Endodermal cell (in vitro differentiated cells): ENCODE results near the gene RAB11FIP5. TPM values are rescaled to one million over a fixed set of nuclear protein-coding genes. Genes with fewer than 3 reads are reported as not detected.

Experiments
- DNase-seq: peaks from one replicate; pipeline ENCODE4 v3.0.0-alpha.2; 2017
- H3K27ac ChIP-seq: 2 replicates; pipeline ENCODE4 v1.5.1; 2013; ENCODE audit warnings: mild to moderate bottlenecking, low read depth, low read length, moderate library complexity
- H3K27me3 ChIP-seq: 2 replicates; pipeline ENCODE4 v1.6.1; 2013; ENCODE audit warnings: mild to moderate bottlenecking, low read length, moderate library complexity; ENCODE audit not compliant: insufficient read depth, control insufficient read depth, poor library complexity, severe bottlenecking
- H3K36me3 ChIP-seq: 2 replicates; pipeline ENCODE4 v1.7.0; 2013; ENCODE audit warnings: mild to moderate bottlenecking, low read length, moderate library complexity; ENCODE audit not compliant: control insufficient read depth, insufficient read depth
- H3K4me1 ChIP-seq: one replicate; pipeline ENCODE4 v1.7.0; 2013; ENCODE audit warnings: low read length; ENCODE audit not compliant: control insufficient read depth, insufficient read depth
- H3K4me3 ChIP-seq: 2 replicates; pipeline ENCODE4 v1.5.1; 2013; ENCODE audit warnings: mild to moderate bottlenecking, low read length, moderate library complexity
- H3K9ac ChIP-seq: 2 replicates; pipeline ENCODE4 v1.6.1; 2013; ENCODE audit warnings: mild to moderate bottlenecking, low read length, moderate library complexity; ENCODE audit not compliant: poor library complexity, severe bottlenecking; ENCODE audit errors: extremely low read depth
- H3K9me3 ChIP-seq: 2 replicates; pipeline ENCODE4 v1.6.1; 2013; ENCODE audit warnings: mild to moderate bottlenecking, low read length, moderate library complexity; ENCODE audit not compliant: control insufficient read depth
- H3K27ac Mint-ChIP-seq: 2 replicates; pipeline ENCODE4 v1.8.0; 2020; ENCODE audit warnings: mixed read lengths
- H3K27me3 Mint-ChIP-seq: 2 replicates; pipeline ENCODE4 v1.8.0; 2021; ENCODE audit warnings: mild to moderate bottlenecking, mixed read lengths; ENCODE audit not compliant: insufficient read depth
- H3K36me3 Mint-ChIP-seq: 2 replicates; pipeline ENCODE4 v1.8.0; 2020; ENCODE audit warnings: low read depth, mixed read lengths
- H3K4me1 Mint-ChIP-seq: 2 replicates; pipeline ENCODE4 v1.8.0; 2020; ENCODE audit warnings: mixed read lengths
- H3K4me3 Mint-ChIP-seq: 2 replicates; pipeline ENCODE4 v1.8.0; 2020; ENCODE audit warnings: mild to moderate bottlenecking, moderate library complexity, mixed read lengths
- H3K9me3 Mint-ChIP-seq: 2 replicates; pipeline ENCODE4 v1.8.0; 2020; ENCODE audit warnings: mild to moderate bottlenecking, mixed read lengths
- WGBS, 2 experiments: methylation state at CpG; one replicate each; pipeline versions ENCODE4 v1.1.5 to v1.1.7; 2013; ENCODE audit warnings: missing lambda C conversion rate in 2 of 2, mixed read lengths in 1 of 2; ENCODE audit not compliant: insufficient coverage in 1 of 2, insufficient read length in 1 of 2; 5-methylcytosine and 5-hydroxymethylcytosine counted together
- total RNA-seq, 2 donors: library from RNA; stranded (reverse); fragmentation: NEBNext Ultra II Directional in 1 of 2; extraction: Animal tissue kit (Norgen Biotek cat#: 25700) in 1 of 2; gene quantifications; 2 replicates in 1 of 2; 3 replicates in 1 of 2; pipeline ENCODE4 v1.2.1, GENCODE V29; 2021
- TF ChIP-seq, protein P1 (sequence below): fragments of 200-600 bp; sonication (generic); conservative IDR thresholded peaks from 2 replicates; pipeline ENCODE4 v1.5.0; 2021; ENCODE audit warnings: antibody characterized with exemption, mild to moderate bottlenecking

The RAB11FIP5 gene
- total RNA-seq, 2 donors from 2014 or later, result 12.1 to 17.3 TPM

DNA sequence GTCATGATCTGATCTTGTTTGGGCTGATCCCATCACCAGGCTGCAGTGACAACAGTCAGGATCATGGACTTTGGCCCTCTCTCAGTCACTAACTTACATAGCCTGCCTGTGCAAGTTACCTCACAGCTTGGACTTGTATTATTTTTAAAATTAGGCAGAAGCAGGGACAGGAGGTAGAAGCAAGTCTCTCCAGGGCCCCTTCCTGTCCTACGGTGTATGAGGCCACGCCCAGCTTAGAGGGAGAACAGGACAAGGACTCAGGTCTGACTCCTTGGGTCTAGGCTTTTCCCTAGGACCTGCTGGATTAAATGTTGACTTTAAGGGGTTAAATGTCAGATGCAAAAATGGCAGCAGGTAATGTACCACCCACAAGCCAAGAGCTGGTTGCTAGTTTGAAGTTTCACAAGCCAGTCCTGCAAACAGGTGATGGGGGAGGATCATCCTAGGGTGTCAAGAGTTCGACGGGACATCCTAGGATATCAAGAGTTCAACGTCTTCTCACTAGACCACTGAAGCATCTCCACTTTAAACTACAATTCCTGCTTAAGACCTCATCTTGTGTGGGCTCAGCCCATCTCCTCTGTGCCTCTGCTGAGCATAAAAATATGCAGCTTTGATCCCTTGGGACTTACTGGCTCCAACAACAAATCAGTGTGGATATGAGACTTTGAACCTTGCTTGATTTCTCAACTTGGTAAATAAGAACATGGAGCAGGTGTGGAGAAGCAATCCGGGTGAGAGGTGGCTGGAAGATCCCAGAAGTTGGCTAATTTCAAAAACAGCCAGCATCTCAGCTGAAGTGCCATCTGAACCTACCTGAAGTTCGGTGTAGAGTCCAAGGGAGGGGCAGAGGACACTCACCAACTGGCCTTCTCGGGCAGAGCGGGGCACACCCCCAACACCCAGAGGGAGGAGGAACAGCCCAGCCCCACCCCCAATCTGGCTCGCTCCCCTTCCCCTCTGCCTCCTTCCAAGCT, 80.7 kb downstream of the RAB11FIP5 start:
- peaks cover 8% of the 10 kb centered on the region for H3K36me3 ChIP-seq
- WGBS, 2 experiments, result 90 to 97% methylated on average over 5 to 10 of the region's 10 CpGs
- no peaks in the 10 kb centered on the region for H3K9me3 ChIP-seq
- H3K27me3 Mint-ChIP-seq, result no peaks in the 10 kb centered on the region
- no peak overlapping the region for H3K27ac ChIP-seq
- TF ChIP-seq, protein P1, sequence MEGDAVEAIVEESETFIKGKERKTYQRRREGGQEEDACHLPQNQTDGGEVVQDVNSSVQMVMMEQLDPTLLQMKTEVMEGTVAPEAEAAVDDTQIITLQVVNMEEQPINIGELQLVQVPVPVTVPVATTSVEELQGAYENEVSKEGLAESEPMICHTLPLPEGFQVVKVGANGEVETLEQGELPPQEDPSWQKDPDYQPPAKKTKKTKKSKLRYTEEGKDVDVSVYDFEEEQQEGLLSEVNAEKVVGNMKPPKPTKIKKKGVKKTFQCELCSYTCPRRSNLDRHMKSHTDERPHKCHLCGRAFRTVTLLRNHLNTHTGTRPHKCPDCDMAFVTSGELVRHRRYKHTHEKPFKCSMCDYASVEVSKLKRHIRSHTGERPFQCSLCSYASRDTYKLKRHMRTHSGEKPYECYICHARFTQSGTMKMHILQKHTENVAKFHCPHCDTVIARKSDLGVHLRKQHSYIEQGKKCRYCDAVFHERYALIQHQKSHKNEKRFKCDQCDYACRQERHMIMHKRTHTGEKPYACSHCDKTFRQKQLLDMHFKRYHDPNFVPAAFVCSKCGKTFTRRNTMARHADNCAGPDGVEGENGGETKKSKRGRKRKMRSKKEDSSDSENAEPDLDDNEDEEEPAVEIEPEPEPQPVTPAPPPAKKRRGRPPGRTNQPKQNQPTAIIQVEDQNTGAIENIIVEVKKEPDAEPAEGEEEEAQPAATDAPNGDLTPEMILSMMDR, result no peak
- H3K9me3 Mint-ChIP-seq, result no peaks in the 10 kb centered on the region
- H3K9ac ChIP-seq, result no peak overlapping the region
- no peak overlapping the region for H3K4me3 ChIP-seq
- H3K36me3 Mint-ChIP-seq, result peaks cover 9% of the 10 kb centered on the region
- DNase-seq, result no peak
- no peaks in the 10 kb centered on the region for H3K4me1 ChIP-seq
- no peak overlapping the region for H3K4me3 Mint-ChIP-seq
- no peak overlapping the region for H3K27ac Mint-ChIP-seq
- peaks cover 3% of the 10 kb centered on the region for H3K4me1 Mint-ChIP-seq
- H3K27me3 ChIP-seq, result no peaks in the 10 kb centered on the region

DNA sequence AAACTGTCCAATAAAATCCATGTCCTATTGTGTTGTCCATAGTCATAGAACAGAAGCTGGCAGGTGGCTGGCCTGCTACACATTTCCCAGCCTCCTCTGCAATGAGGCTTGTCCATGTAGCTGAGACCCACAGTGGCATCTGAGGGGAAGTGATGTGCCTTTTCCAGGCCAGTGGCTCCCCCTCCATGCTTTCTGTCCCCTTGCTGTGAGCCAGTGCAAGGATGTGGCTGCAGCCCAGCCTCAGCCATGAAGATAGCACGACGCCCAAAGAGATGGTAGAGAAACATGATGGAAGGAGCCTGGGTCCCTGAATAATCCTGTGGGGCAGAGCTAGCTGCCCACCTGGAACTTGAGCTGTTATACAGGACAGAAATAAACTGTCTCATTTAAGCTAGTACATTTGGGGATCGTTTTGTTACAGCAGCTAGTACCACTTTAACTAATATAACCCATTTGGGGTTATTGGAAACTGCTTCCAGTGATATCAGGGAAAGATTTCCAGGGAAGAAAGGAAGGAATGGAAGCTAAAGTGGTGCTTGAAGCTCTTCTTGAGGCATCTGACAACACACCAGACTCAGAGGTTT, 81.6 kb downstream of the RAB11FIP5 start:
- H3K36me3 ChIP-seq, result peaks cover 8% of the 10 kb centered on the region

DNA sequence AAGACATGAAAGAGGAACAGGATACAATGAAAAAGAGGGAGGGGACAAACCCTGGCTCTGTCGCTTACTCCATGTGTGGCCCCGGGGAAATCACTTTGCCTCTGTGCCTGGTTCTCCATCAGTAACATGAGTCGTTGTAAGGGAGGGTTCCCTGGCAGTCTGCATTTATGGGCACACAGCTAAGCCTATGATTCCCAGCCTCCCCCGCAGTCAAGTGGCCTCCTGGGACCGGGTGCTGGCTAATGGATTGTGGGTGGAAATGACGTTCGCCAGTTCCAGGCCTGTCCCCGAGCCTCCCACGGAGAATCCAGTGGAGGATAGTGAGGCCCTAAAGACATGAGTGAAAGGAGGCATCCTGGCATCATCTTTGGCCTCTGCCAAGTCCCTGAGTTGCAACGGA, 83.9 kb downstream of the RAB11FIP5 start:
- Histone ChIP-seq H3K9me3 (no peaks in the 10 kb centered on the region), H3K36me3 (peaks cover 8% of the 10 kb centered on the region), H3K27ac (no peak overlapping the region), H3K4me3 (no peak overlapping the region), H3K4me1 (no peaks in the 10 kb centered on the region), H3K9ac (no peak overlapping the region), H3K27me3 (no peaks in the 10 kb centered on the region)
- Mint-ChIP-seq H3K27me3 (no peaks in the 10 kb centered on the region), H3K27ac (no peak overlapping the region), H3K9me3 (no peaks in the 10 kb centered on the region), H3K36me3 (peaks cover 6% of the 10 kb centered on the region), H3K4me3 (no peak overlapping the region), H3K4me1 (no peaks in the 10 kb centered on the region)
- WGBS, 2 experiments, result 90 to 92% methylated on average over 8 to 10 of the region's 10 CpGs
- DNase-seq, result no peak
- TF ChIP-seq, protein P1, result no peak

More for the DNA sequence above, 81.6 kb downstream of the RAB11FIP5 start:
- no peaks in the 10 kb centered on the region for H3K4me1 Mint-ChIP-seq
- Histone ChIP-seq H3K4me3 (no peak overlapping the region), H3K9ac (no peak overlapping the region), H3K27ac (no peak overlapping the region), H3K9me3 (no peaks in the 10 kb centered on the region), H3K27me3 (no peaks in the 10 kb centered on the region), H3K4me1 (no peaks in the 10 kb centered on the region)
- TF ChIP-seq, protein P1, result no peak
- peaks cover 9% of the 10 kb centered on the region for H3K36me3 Mint-ChIP-seq
- H3K27ac Mint-ChIP-seq, result no peak overlapping the region
- no peak overlapping the region for H3K4me3 Mint-ChIP-seq
- 80 to 97% methylated on average over 2 to 3 of the region's 3 CpGs for WGBS, 2 experiments
- H3K9me3 Mint-ChIP-seq, result no peaks in the 10 kb centered on the region
- no peak for DNase-seq
- H3K27me3 Mint-ChIP-seq, result no peaks in the 10 kb centered on the region
